HepG2 (cell line): Measurements from ENCODE around the gene CPNE5. TPM values are rescaled to one million over a fixed set of nuclear protein-coding genes. Genes with fewer than 3 reads are reported as not detected.

Experiments used
- ATAC-seq: fragments of 200-7000 bp; cut with Tn5 transposase; 3 replicates; pipeline ENCODE4 v1.9.1; 2020; ENCODE audit warnings: mild to moderate bottlenecking, moderate library complexity
- BruUV-seq: library from RNA; stranded (reverse); fragments of 400-500 nt; replicated peaks from 2 replicates; lab custom pipeline; 2021; lab: Mats Ljungman, UMichigan
- CTCF ChIA-PET: fragments of 300-600 bp; formaldehyde crosslinking; extraction: SDS; loops from one replicate; lab custom pipeline; 2021; ENCODE audit warnings: low total read pairs, inconsistent platforms, low intra/inter-chr PET ratio; lab: Yijun Ruan, JAX
- POLR2A ChIA-PET: fragments of 350-600 bp; sonication (Branson Sonifier 250); formaldehyde crosslinking; loops from one replicate; lab custom pipeline; 2020; ENCODE audit warnings: antibody characterized with exemption, inconsistent platforms; lab: Yijun Ruan, JAX
- DNase-seq: peaks from one replicate; pipeline ENCODE4 v3.0.0-alpha.2; 2015; ENCODE audit warnings: low spot score
- FAIRE-seq: peaks from 3 replicates; lab custom pipeline; 2011; peaks lifted over from hg19 to GRCh38; lab: Jason Lieb, UNC
- H2AFZ ChIP-seq: one replicate; pipeline ENCODE4 v1.6.1; 2011; ENCODE audit warnings: low read length, inconsistent platforms
- H3K27ac ChIP-seq: fragments of 300-600 bp; 3 replicates; pipeline ENCODE4 v1.8.0; 2011; ENCODE audit warnings: mixed run types, mild to moderate bottlenecking, mixed read lengths, low read length, inconsistent platforms; ENCODE audit not compliant: insufficient read depth; ENCODE audit errors: extremely low read length
- H3K27me3 ChIP-seq, 2 experiments: fragments of 200-600 bp in 1 of 2; 2 replicates in 1 of 2; 3 replicates in 1 of 2; pipeline versions ENCODE4 v1.6.0 to v1.8.0; 2011; ENCODE audit warnings: low read length in 2 of 2, mild to moderate bottlenecking in 2 of 2, moderate library complexity in 2 of 2, inconsistent platforms in 1 of 2; ENCODE audit not compliant: insufficient read depth in 2 of 2, control insufficient read depth in 1 of 2
- H3K36me3 ChIP-seq, 2 experiments: fragments of 200-600 bp in 1 of 2; replicated peaks in 1 of 2; 2 replicates in 1 of 2; 3 replicates in 1 of 2; pipeline versions ENCODE4 v1.5.1 to v1.8.0; 2011; ENCODE audit warnings: low read length in 2 of 2, inconsistent platforms in 1 of 2; ENCODE audit not compliant: insufficient read depth in 2 of 2, control insufficient read depth in 1 of 2
- H3K4me1 ChIP-seq: 2 replicates; pipeline ENCODE4 v1.5.1; 2012; ENCODE audit warnings: low read length, inconsistent platforms; ENCODE audit not compliant: insufficient read depth
- H3K4me2 ChIP-seq: 2 replicates; pipeline ENCODE4 v1.6.0; 2011; ENCODE audit warnings: low read depth, low read length, inconsistent platforms
- H3K4me3 ChIP-seq, 3 experiments: fragments of 200-600 bp in 1 of 3; sonication (generic), shearing (Covaris generic) in 1 of 3; replicated peaks in 1 of 3; 2 replicates each; pipeline ENCODE4 v1.5.1; 2011 to 2016; ENCODE audit warnings: low read length in 3 of 3, inconsistent platforms in 2 of 3, low read depth in 2 of 3, mild to moderate bottlenecking in 2 of 3, control low read depth in 1 of 3, mixed read lengths in 1 of 3; ENCODE audit not compliant: insufficient read depth in 1 of 3
- H3K79me2 ChIP-seq: one replicate; pipeline ENCODE4 v1.6.1; 2011; ENCODE audit warnings: low read length, inconsistent platforms; ENCODE audit not compliant: insufficient read depth
- H3K9ac ChIP-seq: 2 replicates; pipeline ENCODE4 v1.6.0; 2011; ENCODE audit warnings: mild to moderate bottlenecking, low read depth, low read length, inconsistent platforms; ENCODE audit not compliant: insufficient read depth
- H3K9me3 ChIP-seq: 2 replicates; pipeline ENCODE4 v1.5.1; 2012; ENCODE audit warnings: mild to moderate bottlenecking, low read length
- H4K20me1 ChIP-seq: 2 replicates; pipeline ENCODE4 v1.6.0; 2011; ENCODE audit warnings: inconsistent platforms, mild to moderate bottlenecking, low read length, moderate library complexity; ENCODE audit not compliant: insufficient read depth
- CREB1 ChIP-seq, 2 experiments: fragments of 450-650 bp in 1 of 2; IDR thresholded peaks; 2 replicates each; pipeline ENCODE4 v1.6.1; 2016 to 2017; ENCODE audit warnings: control low read depth in 1 of 2, mild to moderate bottlenecking in 1 of 2, missing compliant biosample characterization in 1 of 2, missing genetic modification characterization in 1 of 2
- MAZ ChIP-seq, 2 experiments: sonication (generic) in 1 of 2; formaldehyde crosslinking in 1 of 2; IDR thresholded peaks; 2 replicates each; pipeline versions ENCODE4 v1.5.0 to v1.6.1; 2012 to 2020; ENCODE audit warnings: low read depth in 2 of 2, mild to moderate bottlenecking in 2 of 2, borderline replicate concordance in 1 of 2, improper control_type of control experiment in 1 of 2, low read length in 1 of 2, missing genetic modification reagents in 1 of 2, moderate library complexity in 1 of 2
- MNT ChIP-seq: fragments of 450-650 bp; IDR thresholded peaks from 2 replicates; pipeline ENCODE4 v1.6.1; 2016
- MTA3 ChIP-seq: sonication (generic); formaldehyde crosslinking; IDR thresholded peaks from 2 replicates; pipeline ENCODE4 v1.4.0; 2020; ENCODE audit warnings: missing genetic modification reagents
- PAXIP1 ChIP-seq: sonication (generic); formaldehyde crosslinking; conservative IDR thresholded peaks from 2 replicates; pipeline ENCODE4 v1.4.0; 2020; ENCODE audit warnings: mild to moderate bottlenecking, missing genetic modification reagents, moderate library complexity
- ZNF660 ChIP-seq: sonication (generic); formaldehyde crosslinking; IDR thresholded peaks from 2 replicates; pipeline ENCODE4 v1.5.1; 2020; ENCODE audit warnings: mild to moderate bottlenecking, low read depth, missing genetic modification reagents, borderline replicate concordance
- ZNF766 ChIP-seq: sonication (generic); formaldehyde crosslinking; IDR thresholded peaks from 2 replicates; pipeline ENCODE4 v1.5.0; 2020; ENCODE audit warnings: missing genetic modification reagents, borderline replicate concordance
- WGBS: methylation state at CpG from one replicate; pipeline ENCODE4 v1.1.6; 2017; ENCODE audit warnings: low lambda C conversion rate; 5-methylcytosine and 5-hydroxymethylcytosine counted together
- in situ Hi-C: cut with HindIII; loops from 2 replicates; pipeline ENCODE4 v1.10.0; 2017; ENCODE audit warnings: low pct_unique_long_range_greater_than_20kb; ENCODE audit not compliant: extremely low pct_ligation_motif_present
- intact Hi-C: fragments of 100-400 bp; cut with micrococcal nuclease; formaldehyde crosslinking; loops from one replicate; pipeline ENCODE4 v1.10.0; 2022; ENCODE audit not compliant: unreplicated experiment
- polyA plus RNA-seq, 8 experiments: library from polyadenylated mRNA; depleted of rRNA in 3 of 8; stranded (reverse) in 7 of 8; unstranded in 1 of 8; fragments of >200 nt; fragmentation: Illumina TruSeq in 4 of 8; extraction: Trizol in 4 of 8; gene quantifications; 2 replicates each; pipeline versions ENCODE4 v1.2.1 to v1.2.3, GENCODE V29; 2011 to 2016; ENCODE audit warnings: low read depth in 4 of 8, missing spikeins in 1 of 8, mixed read lengths in 1 of 8; ENCODE audit not compliant: insufficient read depth in 1 of 8
- total RNA-seq, 5 experiments: library from RNA; depleted of rRNA; stranded (reverse); fragments of >200 nt; fragmentation: Illumina TruSeq; extraction: Trizol; gene quantifications; 2 replicates each; pipeline ENCODE4 v1.2.3, GENCODE V29; 2016; ENCODE audit warnings: low read depth in 1 of 5
- TF ChIP-seq, protein P1 (sequence below): sonication (generic); formaldehyde crosslinking; IDR thresholded peaks from 2 replicates; pipeline ENCODE4 v1.4.0; 2020; ENCODE audit warnings: mild to moderate bottlenecking, missing genetic modification reagents

Gene CPNE5
- total and polyA plus RNA-seq, 2 of the 13 experiments (the other 11 are each of a cell fraction or from before 2014, with no cell fraction given) = 0.16 TPM; not detected in 1

- H3K9ac ChIP-seq = no peak overlapping the region
- no peak overlapping the region for H3K4me2 ChIP-seq
- H3K79me2 ChIP-seq = no peaks in the 10 kb centered on the region
- TF ChIP-seq ZNF766 (CRISPR knock-in tag) = no peak
- peak; percentile 95 for TF ChIP-seq MNT
- 83% methylated on average over 4 of the region's 4 CpGs for WGBS
- no peak overlapping the region for H2AFZ ChIP-seq
- intact Hi-C loops = no loop called here
- DNase-seq (no peak), FAIRE-seq (no peak), ATAC-seq (no peak)
- H3K4me3 ChIP-seq = no peak overlapping the region
- H3K36me3 ChIP-seq = no peaks in the 10 kb centered on the region
- H3K27me3 ChIP-seq = peaks cover 2 to 4% of the 10 kb centered on the region in 2 experiments; a peak in 2 of 5 replicates
- in situ Hi-C loops = no loop called here
- BruUV-seq = no TSS peak
- H3K9me3 ChIP-seq = no peaks in the 10 kb centered on the region
- ChIA-PET CTCF (no interaction called here), POLR2A (no interaction called here)
- H4K20me1 ChIP-seq = no peaks in the 10 kb centered on the region
- no peak overlapping the region for H3K27ac ChIP-seq
- peaks cover 18% of the 10 kb centered on the region for H3K4me1 ChIP-seq
These were observed 7.9 kb upstream of the CPNE5 start for GRCh38 chr6:36847152-36847551.

- FAIRE-seq = no peak
- no peak overlapping the region for H3K9ac ChIP-seq
- DNase-seq = no peak
- no peaks in the 10 kb centered on the region for H3K79me2 ChIP-seq
- no peaks in the 10 kb centered on the region for H4K20me1 ChIP-seq
- TF ChIP-seq MTA3 (CRISPR knock-in tag) = no peak
- no peak for TF ChIP-seq ZNF660 (CRISPR knock-in tag)
- TF ChIP-seq, protein P1, sequence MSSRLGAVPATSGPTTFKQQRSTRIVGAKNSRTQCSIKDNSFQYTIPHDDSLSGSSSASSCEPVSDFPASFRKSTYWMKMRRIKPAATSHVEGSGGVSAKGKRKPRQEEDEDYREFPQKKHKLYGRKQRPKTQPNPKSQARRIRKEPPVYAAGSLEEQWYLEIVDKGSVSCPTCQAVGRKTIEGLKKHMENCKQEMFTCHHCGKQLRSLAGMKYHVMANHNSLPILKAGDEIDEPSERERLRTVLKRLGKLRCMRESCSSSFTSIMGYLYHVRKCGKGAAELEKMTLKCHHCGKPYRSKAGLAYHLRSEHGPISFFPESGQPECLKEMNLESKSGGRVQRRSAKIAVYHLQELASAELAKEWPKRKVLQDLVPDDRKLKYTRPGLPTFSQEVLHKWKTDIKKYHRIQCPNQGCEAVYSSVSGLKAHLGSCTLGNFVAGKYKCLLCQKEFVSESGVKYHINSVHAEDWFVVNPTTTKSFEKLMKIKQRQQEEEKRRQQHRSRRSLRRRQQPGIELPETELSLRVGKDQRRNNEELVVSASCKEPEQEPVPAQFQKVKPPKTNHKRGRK = no peak
- no peak for TF ChIP-seq CREB1 (IDR thresholded peaks at IDR 0.05)
- TF ChIP-seq CREB1 (CRISPR knock-in tag; IDR thresholded peaks at IDR 0.05) = no peak
- no peak for TF ChIP-seq MAZ (IDR thresholded peaks at IDR 0.05; ENCODE audit: borderline replicate concordance, low read depth, low read length)
- no peak for TF ChIP-seq MAZ (CRISPR knock-in tag; IDR thresholded peaks at IDR 0.05; ENCODE audit: low read depth)
- no peak for TF ChIP-seq PAXIP1
- TF ChIP-seq, all 625 proteins: peak for 0
- Histone ChIP-seq H3K4me3 (no peak overlapping the region), H3K9me3 (no peaks in the 10 kb centered on the region), H3K36me3 (no peaks in the 10 kb centered on the region), H3K27ac (no peak overlapping the region), H3K4me1 (peaks cover 24% of the 10 kb centered on the region), H3K4me2 (no peak overlapping the region), H2AFZ (no peak overlapping the region), H3K27me3 (peaks cover 5 to 11% of the 10 kb centered on the region in 2 experiments)
- ChIA-PET CTCF (no interaction called here), POLR2A (no interaction called here)
- in situ Hi-C loops = no loop called here
- BruUV-seq = no TSS peak
- ATAC-seq = no peak
- intact Hi-C loops = no loop called here
- WGBS = 53% methylated on average over 4 of the region's 4 CpGs
These were observed 6.0 kb upstream of the CPNE5 start for GRCh38 chr6:36845233-36845632.
